Measurements from ENCODE around the gene NLRP13.

Gene NLRP13

GRCh38 chr19:55858969-55859368 lies 73.2 kb downstream of the NLRP13 start:
- in situ Hi-C loops (cut with HindIII; ENCODE audit: low pct_ligation_motif_present, low sequenced_read_pairs), result no loop called here
- Histone ChIP-seq H3K27ac (no peak overlapping the region), H3K36me3 (replicated peaks) (no peaks in the 10 kb centered on the region), H3K27me3 (replicated peaks) (no peaks in the 10 kb centered on the region), H3K4me3 (ENCODE audit: low read depth, low read length) (no peak overlapping the region)
- DNase-seq, result no peak
- no peak for TF ChIP-seq CTCF (IDR thresholded peaks at IDR 0.05; ENCODE audit: low read depth, low read length, missing control alignments)

GRCh38 chr19:55858401-55858800 lies 73.7 kb downstream of the NLRP13 start:
- H3K27ac ChIP-seq, result no peak overlapping the region
- TF ChIP-seq CTCF (IDR thresholded peaks at IDR 0.05; ENCODE audit: low read depth, low read length, missing control alignments), result no peak
- no peak for DNase-seq
- no peaks in the 10 kb centered on the region for H3K36me3 ChIP-seq (replicated peaks)
- H3K27me3 ChIP-seq (replicated peaks), result no peaks in the 10 kb centered on the region
- in situ Hi-C loops (cut with HindIII; ENCODE audit: low pct_ligation_motif_present, low sequenced_read_pairs), result no loop called here
- H3K4me3 ChIP-seq (ENCODE audit: low read depth, low read length), result no peak overlapping the region

GRCh38 chr19:55857974-55858373 lies 74.2 kb downstream of the NLRP13 start:
- no peak overlapping the region for H3K4me3 ChIP-seq (ENCODE audit: low read depth, low read length)
- no peaks in the 10 kb centered on the region for H3K27me3 ChIP-seq (replicated peaks)
- no peak for DNase-seq
- H3K27ac ChIP-seq, result no peak overlapping the region
- in situ Hi-C loops (cut with HindIII; ENCODE audit: low pct_ligation_motif_present, low sequenced_read_pairs), result no loop called here
- H3K36me3 ChIP-seq (replicated peaks), result no peaks in the 10 kb centered on the region
- TF ChIP-seq CTCF (IDR thresholded peaks at IDR 0.05; ENCODE audit: low read depth, low read length, missing control alignments), result no peak

- in situ Hi-C loops (cut with HindIII; ENCODE audit: low pct_ligation_motif_present, low sequenced_read_pairs), result no loop called here
- H3K27me3 ChIP-seq (replicated peaks), result no peaks in the 10 kb centered on the region
- H3K4me3 ChIP-seq (ENCODE audit: low read depth, low read length), result no peak overlapping the region
- no peak for TF ChIP-seq CTCF (IDR thresholded peaks at IDR 0.05; ENCODE audit: low read depth, low read length, missing control alignments)
- H3K27ac ChIP-seq, result no peak overlapping the region
- no peaks in the 10 kb centered on the region for H3K36me3 ChIP-seq (replicated peaks)
- no peak for DNase-seq
These were observed 75.0 kb downstream of the NLRP13 start for GRCh38 chr19:55857149-55857548.

- Histone ChIP-seq H3K27me3 (replicated peaks) (no peaks in the 10 kb centered on the region), H3K4me3 (ENCODE audit: low read depth, low read length) (no peak overlapping the region), H3K27ac (no peak overlapping the region), H3K36me3 (replicated peaks) (no peaks in the 10 kb centered on the region)
- DNase-seq, result no peak
- no peak for TF ChIP-seq CTCF (IDR thresholded peaks at IDR 0.05; ENCODE audit: low read depth, low read length, missing control alignments)
- in situ Hi-C loops (cut with HindIII; ENCODE audit: low pct_ligation_motif_present, low sequenced_read_pairs), result no loop called here
These were observed 77.0 kb downstream of the NLRP13 start for GRCh38 chr19:55855160-55855559.
